Endothelial cell of umbilical vein (primary cell): ENCODE measurements around the gene PRR16. TPM values are rescaled to one million over a fixed set of nuclear protein-coding genes. Genes with fewer than 3 reads are reported as not detected.

Experiments
- BruUV-seq: library from RNA; stranded (reverse); fragments of 400-500 nt; replicated peaks from 2 replicates; lab custom pipeline; 2021; lab: Mats Ljungman, UMichigan
- CTCF ChIA-PET: fragments of 300-600, 350-600 bp; sonication (Branson Sonifier 250); formaldehyde crosslinking; loops from one replicate; lab custom pipeline; 2021; ENCODE audit warnings: antibody characterized with exemption, inconsistent platforms; lab: Charles Lee
- POLR2A ChIA-PET: fragments of 300-600, 350-600 bp; sonication (Branson Sonifier 250); formaldehyde crosslinking; loops from one replicate; lab custom pipeline; 2021; ENCODE audit warnings: antibody characterized with exemption, inconsistent platforms; lab: Charles Lee
- DNase-seq: peaks from one replicate; pipeline ENCODE4 v3.0.0-alpha.2; 2011; ENCODE audit warnings: low read depth, low spot score
- FAIRE-seq: peaks from 2 replicates; lab custom pipeline; 2011; peaks lifted over from hg19 to GRCh38; lab: Jason Lieb, UNC
- H2AFZ ChIP-seq: 2 replicates; pipeline ENCODE4 v1.6.0; 2012; ENCODE audit warnings: low read depth, low read length, control low read depth, inconsistent platforms
- H3K27ac ChIP-seq: 2 replicates; pipeline ENCODE4 v1.5.1; 2011; ENCODE audit warnings: low read depth, mild to moderate bottlenecking, control low read depth, low read length, moderate library complexity; ENCODE audit not compliant: insufficient read depth
- H3K27me3 ChIP-seq, 2 experiments: 2 replicates each; pipeline versions ENCODE4 v1.6.0 to v1.6.1; 2011; ENCODE audit warnings: low read length in 2 of 2, mixed read lengths in 1 of 2; ENCODE audit not compliant: control insufficient read depth in 2 of 2, insufficient read depth in 2 of 2
- H3K36me3 ChIP-seq, 2 experiments: 2 replicates in 1 of 2; 3 replicates in 1 of 2; pipeline ENCODE4 v1.5.1; 2011; ENCODE audit warnings: low read length in 2 of 2, mild to moderate bottlenecking in 1 of 2, moderate library complexity in 1 of 2; ENCODE audit not compliant: control insufficient read depth in 2 of 2, insufficient read depth in 2 of 2; ENCODE audit errors: extremely low read depth in 1 of 2
- H3K4me1 ChIP-seq: 3 replicates; pipeline ENCODE4 v1.5.1; 2011; ENCODE audit warnings: mild to moderate bottlenecking, low read length; ENCODE audit not compliant: control insufficient read depth, insufficient read depth; ENCODE audit errors: extremely low read depth
- H3K4me2 ChIP-seq: 2 replicates; pipeline ENCODE4 v1.6.1; 2011; ENCODE audit warnings: low read length, control low read depth, mixed read lengths; ENCODE audit not compliant: insufficient read depth
- H3K4me3 ChIP-seq, 3 experiments: fragments of 200-600 bp in 1 of 3; sonication (generic), shearing (Covaris generic) in 1 of 3; replicated peaks in 1 of 3; 2 replicates each; pipeline ENCODE4 v1.5.1; 2011 to 2016; ENCODE audit warnings: control low read depth in 3 of 3, low read length in 3 of 3, mild to moderate bottlenecking in 2 of 3, inconsistent platforms in 1 of 3, low read depth in 1 of 3, moderate library complexity in 1 of 3; ENCODE audit not compliant: insufficient read depth in 1 of 3
- H3K79me2 ChIP-seq: 2 replicates; pipeline ENCODE4 v1.6.0; 2012; ENCODE audit warnings: low read length, inconsistent platforms; ENCODE audit not compliant: control insufficient read depth, insufficient read depth
- H3K9ac ChIP-seq: replicated peaks from 2 replicates; pipeline ENCODE3; 2011; ENCODE audit warnings: low read length, control low read depth; ENCODE audit not compliant: insufficient read depth; ENCODE audit errors: extremely low read depth
- H3K9me1 ChIP-seq: replicated peaks from 3 replicates; pipeline ENCODE4 v1.6.0; 2011; ENCODE audit warnings: mild to moderate bottlenecking, low read length; ENCODE audit not compliant: control insufficient read depth, insufficient read depth; ENCODE audit errors: extremely low read depth
- H3K9me3 ChIP-seq: replicated peaks from 2 replicates; pipeline ENCODE4 v1.5.1; 2012; ENCODE audit warnings: low read length, inconsistent platforms; ENCODE audit not compliant: control insufficient read depth, insufficient read depth
- H4K20me1 ChIP-seq: replicated peaks from 2 replicates; pipeline ENCODE3; 2011; ENCODE audit warnings: mild to moderate bottlenecking, low read length; ENCODE audit not compliant: control insufficient read depth, insufficient read depth; ENCODE audit errors: extremely low read depth
- CTCF ChIP-seq, 2 donors: IDR thresholded peaks; 1 replicate in 1 of 2; 2 replicates in 1 of 2; pipeline ENCODE4 v1.5.1; 2011; ENCODE audit warnings: low read length in 2 of 2, mild to moderate bottlenecking in 2 of 2, moderate library complexity in 2 of 2, control low read depth in 1 of 2, inconsistent platforms in 1 of 2, low read depth in 1 of 2; ENCODE audit not compliant: insufficient read depth in 1 of 2; ENCODE audit errors: extremely low read depth in 1 of 2
- EZH2 ChIP-seq: IDR thresholded peaks from 2 replicates; pipeline ENCODE4 v1.6.1; 2012; ENCODE audit warnings: borderline replicate concordance, low read depth, mild to moderate bottlenecking, moderate library complexity, low read length, inconsistent platforms; ENCODE audit not compliant: severe bottlenecking
- FOS ChIP-seq: IDR thresholded peaks from 2 replicates; pipeline ENCODE4 v1.6.1; 2011; ENCODE audit warnings: mild to moderate bottlenecking, low read length, moderate library complexity, borderline replicate concordance; ENCODE audit not compliant: insufficient read depth
- GATA2 ChIP-seq: IDR thresholded peaks from 2 replicates; pipeline ENCODE4 v1.7.0; 2011; ENCODE audit warnings: low read depth, mild to moderate bottlenecking, moderate library complexity, mixed read lengths, low read length; ENCODE audit not compliant: insufficient read length, insufficient read depth
- JUN ChIP-seq: IDR thresholded peaks from 2 replicates; pipeline ENCODE4 v1.6.1; 2011; ENCODE audit warnings: borderline replicate concordance, low read depth; ENCODE audit not compliant: insufficient read length, insufficient read depth
- MAX ChIP-seq: IDR thresholded peaks from 2 replicates; pipeline ENCODE4 v1.6.1; 2011; ENCODE audit not compliant: insufficient read depth, insufficient read length
- MYC ChIP-seq: IDR thresholded peaks from one replicate; pipeline ENCODE4 v1.6.1; 2011; ENCODE audit warnings: mild to moderate bottlenecking, low read depth, low read length
- POLR2A ChIP-seq: IDR thresholded peaks from 2 replicates; pipeline ENCODE4 v1.6.1; 2012; ENCODE audit warnings: low read depth, mild to moderate bottlenecking, control low read depth, low read length
- POLR2AphosphoS5 ChIP-seq: IDR thresholded peaks from 2 replicates; pipeline ENCODE4 v1.6.1; 2012; ENCODE audit warnings: low read depth, mild to moderate bottlenecking, control low read depth, low read length, moderate library complexity; ENCODE audit not compliant: insufficient read depth
- dilution Hi-C: fragments of 300-500 bp; cut with MboI; formaldehyde crosslinking; loops from one replicate; pipeline ENCODE4 v1.15.0; 2019; ENCODE audit warnings: low sequenced_read_pairs; ENCODE audit not compliant: extremely low pct_ligation_motif_present
- intact Hi-C: fragments of 100-400 bp; cut with micrococcal nuclease; formaldehyde crosslinking; loops from one replicate; pipeline ENCODE4 v1.10.0; 2022
- polyA plus RNA-seq, 4 experiments: library from polyadenylated mRNA; depleted of rRNA in 3 of 4; stranded (reverse) in 3 of 4; unstranded in 1 of 4; fragments of >200 nt; gene quantifications; 2 replicates each; pipeline versions ENCODE4 v1.2.1 to v1.2.3, GENCODE V29; 2011 to 2012; ENCODE audit warnings: missing spikeins in 1 of 4
- total RNA-seq: library from RNA; stranded (reverse); gene quantifications from 2 replicates; pipeline ENCODE4 v1.2.3, GENCODE V29; 2021

PRR16 gene
- total and polyA plus RNA-seq, 2 donors (not counting 3 experiments of a cell fraction or from before 2014, with no cell fraction given): 0.91 to 1.2 TPM

- FAIRE-seq (no peak), DNase-seq (no peak)
- H3K79me2 ChIP-seq: no peaks in the 10 kb centered on the region
- no peaks in the 10 kb centered on the region for H4K20me1 ChIP-seq
- no peaks in the 10 kb centered on the region for H3K36me3 ChIP-seq
- no peaks in the 10 kb centered on the region for H3K9me3 ChIP-seq
- no peaks in the 10 kb centered on the region for H3K4me1 ChIP-seq
- no TSS peak for BruUV-seq
- dilution Hi-C loops: no loop called here
- no peak overlapping the region for H2AFZ ChIP-seq
- H3K27ac ChIP-seq: no peak overlapping the region
- H3K27me3 ChIP-seq: no peaks in the 10 kb centered on the region
- intact Hi-C loops: no loop called here
- no peak overlapping the region for H3K4me2 ChIP-seq
- no peak for TF ChIP-seq MYC
- no peak for TF ChIP-seq POLR2AphosphoS5
- no peak for TF ChIP-seq CTCF (IDR thresholded peaks at IDR 0.05; ENCODE audit: extremely low read depth in 1 of 2, insufficient read depth in 1 of 2, low read depth in 1 of 2, low read length in 2 of 2)
- no peak for TF ChIP-seq JUN
- TF ChIP-seq EZH2: no peak
- TF ChIP-seq GATA2: no peak
- TF ChIP-seq MAX: no peak
- TF ChIP-seq FOS: no peak
- TF ChIP-seq POLR2A: no peak
- no peaks in the 10 kb centered on the region for H3K9me1 ChIP-seq
- H3K9ac ChIP-seq: no peak overlapping the region
- ChIA-PET CTCF (no interaction called here), POLR2A (no interaction called here)
- H3K4me3 ChIP-seq: no peak overlapping the region
These were observed 127.8 kb downstream of the PRR16 start for GRCh38 chr5:120591911-120592310.
